ENCODE data around the gene HSD17B1.
"Not testable (repeated sequence)": the region's sequence is repeated elsewhere in the genome, so short reads cannot be mapped to it uniquely, and the experiment has no call there.

The HSD17B1 gene

GRCh38 chr17:42541041-42541833 is 11.5 kb upstream of the HSD17B1 start:
- no peak overlapping the region for H3K4me3 ChIP-seq (ENCODE audit: low read depth, low read length)
- TF ChIP-seq CTCF (IDR thresholded peaks at IDR 0.05; ENCODE audit: borderline replicate concordance, insufficient read depth, low read depth, low read length), result no peak

GRCh38 chr17:42543190-42544079 is 9.3 kb upstream of the HSD17B1 start:
- TF ChIP-seq CTCF (IDR thresholded peaks at IDR 0.05; ENCODE audit: borderline replicate concordance, insufficient read depth, low read depth, low read length), result no peak
- H3K4me3 ChIP-seq (ENCODE audit: low read depth, low read length), result no peak overlapping the region

GRCh38 chr17:42544874-42545283 is 7.8 kb upstream of the HSD17B1 start:
- no peak for TF ChIP-seq CTCF (IDR thresholded peaks at IDR 0.05; ENCODE audit: borderline replicate concordance, insufficient read depth, low read depth, low read length)
- no peak overlapping the region for H3K4me3 ChIP-seq (ENCODE audit: low read depth, low read length)

GRCh38 chr17:42545755-42546505 is 6.8 kb upstream of the HSD17B1 start:
- H3K4me3 ChIP-seq (ENCODE audit: low read depth, low read length), result not testable (repeated sequence)

DNA sequence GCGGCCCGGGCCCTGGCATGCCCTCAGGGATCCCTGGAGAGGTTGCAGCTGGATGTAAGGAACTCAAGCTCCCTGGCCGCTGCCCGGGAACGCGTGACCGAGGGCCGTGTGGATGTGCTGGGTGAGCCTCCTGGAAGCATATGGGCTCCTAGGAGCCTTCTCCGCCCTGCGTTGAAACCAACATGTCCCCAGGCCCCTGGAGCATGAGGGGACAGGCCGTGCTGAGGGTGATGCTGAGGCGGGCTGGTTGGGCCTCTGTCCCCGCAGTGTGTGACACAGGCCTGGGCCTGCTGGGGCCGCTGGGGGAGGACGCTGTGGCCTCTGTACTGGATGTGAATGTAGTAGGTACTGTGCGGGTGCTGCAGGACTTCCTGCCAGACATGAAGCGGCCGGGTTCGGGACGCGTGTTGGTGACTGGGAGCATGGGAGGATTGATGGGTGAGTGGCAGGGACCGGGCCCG is 5.7 kb upstream of the HSD17B1 start:
- TF ChIP-seq CTCF (IDR thresholded peaks at IDR 0.05; ENCODE audit: borderline replicate concordance, insufficient read depth, low read depth, low read length), result no peak

DNA sequence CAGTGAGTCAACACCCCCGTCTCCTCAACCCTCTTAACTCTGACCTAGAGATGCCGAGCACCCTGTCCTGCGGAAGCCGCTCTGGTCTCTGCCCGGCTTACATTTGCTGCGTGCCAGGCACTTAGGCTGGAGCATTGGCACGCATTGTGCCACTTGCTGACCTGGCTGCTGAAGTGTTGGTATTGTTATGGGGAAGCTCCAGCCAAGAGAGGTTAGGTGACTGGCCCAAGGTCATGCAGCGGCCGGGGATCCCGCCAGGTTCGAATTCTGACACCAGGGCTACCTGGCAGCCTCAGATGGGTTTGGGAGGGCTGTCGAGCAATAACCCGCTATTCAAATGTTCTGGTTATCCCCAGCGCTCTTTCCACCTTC is 5.0 kb upstream of the HSD17B1 start:
- TF ChIP-seq CTCF (IDR thresholded peaks at IDR 0.05; ENCODE audit: borderline replicate concordance, insufficient read depth, low read depth, low read length), result no peak
- no peak overlapping the region for H3K4me3 ChIP-seq (ENCODE audit: low read depth, low read length)

More for the DNA sequence above, 5.7 kb upstream of the HSD17B1 start:
- no peak overlapping the region for H3K4me3 ChIP-seq (ENCODE audit: low read depth, low read length)

Measured in GM12875 (cell line).